SH-SY5Y (cell line): ENCODE data around the gene SYTL2.

Experiments used
- GATA2 ChIP-seq: IDR thresholded peaks from 2 replicates; pipeline ENCODE4 v1.6.1; 2011; ENCODE audit warnings: mild to moderate bottlenecking, low read depth, low read length
- GATA3 ChIP-seq: IDR thresholded peaks from 2 replicates; pipeline ENCODE4 v1.6.1; 2011; ENCODE audit warnings: low read depth, mild to moderate bottlenecking, low read length, moderate library complexity

Gene SYTL2

DNA sequence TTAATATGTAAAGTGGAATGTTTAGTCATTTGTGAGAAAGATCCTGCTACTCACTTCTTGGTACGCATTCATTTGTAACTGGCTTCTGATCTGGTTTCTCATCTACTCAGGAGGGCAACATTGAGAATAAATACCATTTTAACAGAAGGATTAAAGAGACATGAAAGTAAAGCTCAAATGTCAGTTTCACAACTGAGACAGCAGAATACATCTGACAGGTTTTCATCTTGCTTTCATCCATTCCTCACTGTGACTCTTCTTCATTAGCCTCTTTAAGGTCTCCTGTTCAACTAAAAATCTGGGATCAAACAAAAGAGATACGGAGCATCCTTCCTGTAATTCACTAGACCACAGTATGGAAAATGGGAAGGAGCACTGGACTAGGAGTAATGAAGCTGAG is 93.5 kb downstream of the SYTL2 start:
- no peak for TF ChIP-seq GATA3
- TF ChIP-seq GATA2: no peak

GRCh38 chr11:85712953-85713352 is 98.0 kb downstream of the SYTL2 start:
- no peak for TF ChIP-seq GATA2
- TF ChIP-seq GATA3: no peak

DNA sequence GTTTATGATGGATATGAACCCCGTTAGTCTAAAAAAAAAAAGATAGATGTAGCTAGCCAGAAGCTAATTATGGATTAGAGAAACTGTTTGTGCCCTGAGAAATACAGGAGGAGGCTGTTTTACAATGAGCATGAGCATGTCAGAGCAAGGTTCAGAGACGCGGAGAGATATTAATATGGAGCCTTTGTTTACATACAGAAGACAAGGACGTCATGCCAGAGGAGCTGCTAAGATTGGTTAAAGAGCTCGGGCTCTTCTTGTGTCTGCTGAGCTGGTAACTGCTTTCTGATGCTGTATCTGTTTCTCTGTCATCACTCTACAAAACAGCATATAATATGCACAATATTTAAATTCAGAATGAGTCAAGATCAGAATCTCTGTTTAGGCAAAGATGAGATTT is 100.0 kb downstream of the SYTL2 start:
- TF ChIP-seq GATA2 (no peak), GATA3 (no peak)

GRCh38 chr11:85709941-85710702 is 100.8 kb downstream of the SYTL2 start:
- no peak for TF ChIP-seq GATA2
- no peak for TF ChIP-seq GATA3

GRCh38 chr11:85705800-85706199 is 105.1 kb downstream of the SYTL2 start:
- TF ChIP-seq GATA3 (no peak), GATA2 (no peak)

DNA sequence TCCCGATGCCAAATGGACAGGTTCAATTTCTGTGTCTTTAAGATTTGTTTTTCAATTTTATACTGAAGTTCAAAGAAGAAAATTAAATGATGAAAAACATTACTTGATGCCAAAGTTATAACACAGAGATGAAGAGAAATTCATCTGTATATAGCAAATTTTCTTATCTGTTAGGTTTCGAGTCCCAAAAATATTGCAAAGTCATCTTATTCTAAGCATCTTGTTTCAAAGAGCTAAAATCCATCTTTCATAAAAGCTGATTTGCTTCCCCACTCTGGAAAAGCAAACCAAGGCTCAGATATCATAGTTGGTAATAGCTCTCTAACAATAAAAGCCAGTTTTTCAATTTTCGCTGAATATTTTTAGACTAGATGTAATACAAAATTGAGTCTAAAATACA is 106.0 kb downstream of the SYTL2 start:
- no peak for TF ChIP-seq GATA3
- no peak for TF ChIP-seq GATA2

GRCh38 chr11:85699957-85700741 is 110.8 kb downstream of the SYTL2 start:
- TF ChIP-seq GATA2: no peak
- TF ChIP-seq GATA3: no peak

DNA sequence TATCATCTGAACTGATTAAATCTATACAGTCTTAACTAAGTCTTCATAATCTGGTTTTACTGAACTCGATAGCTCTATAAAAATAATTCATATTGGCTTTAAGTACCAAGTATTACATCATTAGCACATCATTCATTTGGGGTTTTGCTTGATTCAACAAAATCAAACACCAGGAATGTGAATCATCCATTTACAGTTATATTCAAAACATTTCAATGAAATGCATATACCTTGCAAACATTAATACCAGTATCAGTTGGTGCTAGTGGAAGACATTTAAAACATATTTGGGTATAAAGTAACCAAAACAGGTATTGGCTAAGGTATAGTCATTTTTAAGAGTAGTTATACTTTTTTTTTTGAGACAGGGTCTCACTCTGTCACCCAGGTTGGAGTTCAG is 112.7 kb downstream of the SYTL2 start:
- TF ChIP-seq GATA2: no peak
- TF ChIP-seq GATA3: no peak

DNA sequence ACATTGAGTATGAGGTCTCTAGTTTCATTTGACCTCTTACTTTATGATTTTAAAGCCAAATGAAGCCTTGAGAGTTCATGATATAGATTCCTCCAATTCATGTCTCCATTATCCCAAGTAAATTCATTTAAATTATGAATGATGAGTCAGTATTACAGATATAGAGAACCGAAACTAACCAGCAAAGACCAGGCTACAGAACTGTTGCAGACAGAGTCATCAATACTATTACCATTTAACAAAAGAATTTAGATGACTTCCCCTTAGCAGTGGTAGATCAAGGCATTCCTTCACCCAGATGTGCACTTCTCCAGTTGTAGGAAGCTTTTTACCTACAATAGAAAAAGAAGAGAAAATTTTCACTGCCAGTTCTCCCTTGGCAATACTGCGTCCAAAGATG is 113.2 kb downstream of the SYTL2 start:
- no peak for TF ChIP-seq GATA3
- TF ChIP-seq GATA2: no peak

DNA sequence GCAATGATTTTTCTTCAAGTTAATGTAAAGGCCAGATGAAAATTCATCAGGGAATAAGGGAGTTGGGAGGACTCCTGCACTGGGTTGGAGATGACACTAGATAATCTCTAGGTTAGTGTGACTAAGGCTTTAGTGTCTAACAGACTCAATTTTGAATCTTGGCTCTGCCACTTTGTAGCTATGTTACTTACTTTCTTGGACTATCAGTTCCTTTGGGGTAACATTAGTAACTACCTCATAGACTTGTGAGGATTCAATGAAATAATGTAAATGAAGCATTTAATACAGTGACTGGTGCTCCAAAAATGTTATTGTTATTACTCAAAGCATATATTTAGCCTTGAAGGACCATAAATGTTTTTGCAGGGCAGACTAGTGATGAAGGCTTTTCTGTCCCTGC is 115.4 kb downstream of the SYTL2 start:
- TF ChIP-seq GATA3 (no peak), GATA2 (no peak)

DNA sequence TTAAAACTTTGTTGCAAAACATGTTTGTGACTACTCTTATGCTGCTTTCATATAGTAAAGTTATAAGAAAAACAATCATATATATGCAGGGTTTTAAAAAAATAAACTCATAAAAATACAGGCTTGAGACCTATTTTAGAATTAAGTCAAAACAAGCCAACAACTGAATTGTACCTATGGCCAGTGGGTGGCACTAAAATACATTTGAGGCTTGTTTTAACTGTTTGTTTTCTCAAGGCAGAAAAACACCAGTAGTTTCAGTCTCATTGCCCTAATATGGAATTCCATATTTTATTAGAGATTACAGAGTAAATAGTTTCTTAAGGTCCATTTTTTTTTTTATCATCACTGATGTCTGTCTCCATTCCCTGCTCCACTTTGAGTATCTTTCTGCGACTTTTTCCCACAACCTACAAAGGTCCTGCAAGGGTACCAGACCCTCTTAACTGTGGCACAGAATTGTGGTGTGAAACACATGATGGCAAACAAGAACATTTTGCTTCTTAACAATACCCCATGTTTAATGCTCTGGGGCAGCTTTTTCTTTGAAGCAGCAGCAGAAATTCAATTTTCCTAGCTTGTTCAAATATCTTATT is 116.5 kb downstream of the SYTL2 start:
- TF ChIP-seq GATA2 (no peak), GATA3 (no peak)

DNA sequence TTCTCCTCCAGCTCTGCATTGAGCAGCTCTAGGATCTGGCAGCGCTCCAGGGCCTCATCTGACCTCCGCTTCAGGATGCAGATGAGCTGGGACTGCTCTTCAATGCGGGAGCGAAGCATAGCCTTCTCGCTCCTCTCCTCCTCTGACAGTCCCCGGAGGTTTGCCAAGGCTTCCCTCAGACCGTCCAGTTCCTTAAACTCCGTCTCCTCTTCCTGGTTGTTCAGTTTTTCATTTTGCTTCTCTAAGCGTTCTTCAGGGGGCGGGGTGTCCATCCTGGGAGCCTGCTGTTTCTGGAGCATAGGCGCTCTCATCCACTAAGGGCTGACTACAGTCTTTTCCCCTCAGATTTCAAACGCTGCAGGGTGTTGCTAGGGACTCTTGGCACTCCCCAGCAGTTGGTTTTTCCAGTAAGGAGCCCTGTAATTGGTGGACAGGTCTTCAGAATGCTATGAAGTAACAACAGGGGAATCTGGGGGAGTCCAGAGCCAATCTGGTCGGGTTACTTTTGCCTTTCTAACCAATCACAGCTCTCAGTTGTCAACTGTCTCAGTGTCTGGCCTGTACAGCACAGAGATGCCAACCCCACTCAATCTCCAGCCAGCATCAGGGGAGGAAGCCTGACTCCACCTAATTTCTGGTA is 125.0 kb downstream of the SYTL2 start, which contains the start of gene CCDC89:
Gene CCDC89, minus strand, starts transcription at position 376 of the 640 bp plus-strand sequence. Its CDS starts 65 bp downstream, at position 311.
- no peak for TF ChIP-seq GATA3
- TF ChIP-seq GATA2: no peak

DNA sequence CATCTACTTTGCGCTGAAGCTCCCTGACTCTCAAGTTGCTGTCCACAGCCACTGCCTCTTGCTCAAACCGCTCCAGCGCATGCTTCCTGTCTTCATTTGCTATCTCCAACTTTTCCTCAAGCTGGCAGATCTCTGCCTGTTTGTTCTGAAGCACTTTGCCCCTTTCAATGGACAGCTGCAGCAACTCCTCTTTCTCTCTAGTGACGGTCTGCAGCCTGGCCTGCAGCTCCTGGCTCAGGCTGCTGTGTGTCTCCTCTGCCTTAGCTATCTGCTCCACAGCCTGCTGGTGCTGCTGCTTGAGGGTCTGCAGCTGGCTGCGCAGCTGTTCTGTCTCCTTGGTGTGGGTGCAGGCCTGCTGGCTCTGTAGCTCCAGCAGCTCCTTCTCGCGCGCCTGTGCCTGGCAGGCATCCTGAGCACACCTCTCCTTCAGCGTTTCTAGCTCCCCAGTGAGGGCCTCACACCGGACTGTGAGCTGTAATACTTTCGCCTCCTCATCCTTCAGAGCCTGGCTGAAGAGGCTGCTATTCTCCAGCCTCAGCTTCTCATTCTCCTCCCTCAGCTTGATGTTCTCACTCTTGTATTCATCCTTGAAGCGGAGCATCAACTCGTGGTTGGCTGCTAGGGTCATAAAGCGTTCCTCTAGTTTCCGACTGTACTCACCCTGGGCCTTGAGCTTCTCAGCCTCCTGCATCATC is 125.7 kb downstream of the SYTL2 start:
- TF ChIP-seq GATA3 (no peak), GATA2 (no peak)
